Activated CD4-positive, alpha-beta memory T cell treated with anti-CD3 and anti-CD28 coated beads, Interleukin-2, amount 10 ng/mL, durations not matched to agents 7 days and 5 days (primary cell): ENCODE measurements around the gene PLSCR4. TPM values are rescaled to one million over a fixed set of nuclear protein-coding genes. Genes with fewer than 3 reads are reported as not detected.

ENCODE experiments used
- CTCF ChIA-PET: fragments of 350-600 bp; sonication (Branson Sonifier 250); formaldehyde crosslinking; loops from one replicate; lab custom pipeline; 2021; ENCODE audit warnings: antibody characterized with exemption, inconsistent platforms; lab: Charles Lee
- POLR2A ChIA-PET: fragments of 350-600 bp; sonication (Branson Sonifier 250); formaldehyde crosslinking; loops from one replicate; lab custom pipeline; 2021; ENCODE audit warnings: antibody characterized with exemption; lab: Charles Lee
- DNase-seq: peaks from one replicate; pipeline ENCODE4 v3.0.0-alpha.2; 2020
- H3K27ac Mint-ChIP-seq: one replicate; pipeline ENCODE4 v1.8.0; 2021; ENCODE audit warnings: mild to moderate bottlenecking, mixed read lengths
- H3K27me3 Mint-ChIP-seq: one replicate; pipeline ENCODE4 v1.8.0; 2021; ENCODE audit warnings: mixed read lengths
- H3K36me3 Mint-ChIP-seq: one replicate; pipeline ENCODE4 v1.8.0; 2021; ENCODE audit warnings: low read depth, mixed read lengths
- H3K4me1 Mint-ChIP-seq: one replicate; pipeline ENCODE4 v1.8.0; 2021; ENCODE audit warnings: mixed read lengths
- H3K4me3 Mint-ChIP-seq: one replicate; pipeline ENCODE4 v1.8.0; 2021; ENCODE audit warnings: mild to moderate bottlenecking, mixed read lengths
- H3K9me3 Mint-ChIP-seq: one replicate; pipeline ENCODE4 v1.8.0; 2021; ENCODE audit warnings: mixed read lengths
- total RNA-seq, 2 experiments: library from RNA; stranded (reverse); gene quantifications; one replicate each; pipeline ENCODE4 v1.2.3, GENCODE V29; 2021

Gene PLSCR4
- total RNA-seq, 2 experiments from 2014 or later: 0.20 TPM; not detected in 1

DNA sequence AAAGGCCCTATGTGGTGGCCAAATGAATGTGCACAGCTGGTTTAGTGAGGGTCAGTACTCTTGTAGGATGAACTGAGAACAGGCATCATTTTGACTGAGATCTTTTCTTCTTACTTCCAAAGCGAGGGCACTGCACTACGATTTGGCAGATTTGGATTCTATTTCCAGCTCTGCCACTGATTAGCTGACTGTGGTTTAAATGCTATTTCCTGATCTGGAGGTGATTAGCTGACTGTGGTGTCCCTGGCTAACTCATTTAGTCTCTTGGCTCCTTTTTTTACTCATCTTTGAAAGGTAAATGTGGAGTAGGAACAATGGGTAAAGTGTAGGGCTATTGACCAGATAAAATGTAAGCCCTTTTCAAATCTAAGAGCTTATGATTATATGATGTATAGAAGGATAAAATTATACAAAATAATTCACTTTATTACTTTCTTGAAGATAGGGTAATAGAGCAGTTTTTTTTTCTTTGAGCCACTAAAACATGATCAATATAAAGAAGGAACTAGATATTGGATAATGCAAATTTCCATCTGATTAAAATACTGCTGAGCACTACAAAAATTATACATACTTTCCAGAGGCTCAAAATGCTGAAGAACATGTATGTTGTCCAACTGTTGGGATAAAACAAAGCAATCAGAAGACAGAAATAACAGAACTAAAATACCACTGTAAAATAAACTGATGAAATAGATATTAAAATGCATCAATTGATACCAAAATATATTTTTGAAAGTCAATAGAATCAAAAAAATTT is 50.3 kb downstream of the PLSCR4 start:
- CTCF ChIA-PET: interaction anchor here (1.2 kb wide), 1 partner anchor 11 kb away, joined by 4 read pairs; no protein-coding TSS in a partner anchor
- no peaks in the 10 kb centered on the region for H3K9me3 Mint-ChIP-seq
- DNase-seq: no peak
- no peak overlapping the region for H3K27ac Mint-ChIP-seq
- POLR2A ChIA-PET: no interaction called here
- no peaks in the 10 kb centered on the region for H3K36me3 Mint-ChIP-seq
- H3K4me1 Mint-ChIP-seq: no peaks in the 10 kb centered on the region
- peaks cover 11% of the 10 kb centered on the region for H3K27me3 Mint-ChIP-seq
- no peak overlapping the region for H3K4me3 Mint-ChIP-seq

DNA sequence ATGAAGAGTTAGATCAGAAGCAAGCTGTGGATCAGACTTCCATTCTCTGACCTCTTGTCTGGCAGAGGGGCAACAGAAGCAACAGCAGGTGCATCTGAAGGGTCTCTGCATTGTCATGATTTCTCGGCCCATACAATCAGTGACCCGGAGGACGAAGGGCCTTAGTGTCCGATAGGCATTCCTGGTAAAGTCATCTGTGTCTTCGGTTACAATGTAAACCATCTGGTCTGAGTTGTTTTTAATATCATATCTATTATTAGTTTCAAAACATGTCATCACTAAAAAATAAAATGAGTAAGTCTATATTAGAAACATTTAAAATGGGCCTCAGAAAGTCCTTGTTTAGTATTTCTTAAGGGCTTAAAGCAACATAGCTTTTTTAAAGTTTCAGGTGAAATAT is 51.1 kb downstream of the PLSCR4 start:
- Mint-ChIP-seq H3K4me1 (no peaks in the 10 kb centered on the region), H3K27ac (no peak overlapping the region), H3K27me3 (peaks cover 13% of the 10 kb centered on the region), H3K9me3 (no peaks in the 10 kb centered on the region), H3K36me3 (no peaks in the 10 kb centered on the region), H3K4me3 (no peak overlapping the region)
- POLR2A ChIA-PET: no interaction called here
- DNase-seq: no peak
- CTCF ChIA-PET: interaction anchor here (1.2 kb wide), 1 partner anchor 10 kb away, joined by 4 read pairs; no protein-coding TSS in a partner anchor

DNA sequence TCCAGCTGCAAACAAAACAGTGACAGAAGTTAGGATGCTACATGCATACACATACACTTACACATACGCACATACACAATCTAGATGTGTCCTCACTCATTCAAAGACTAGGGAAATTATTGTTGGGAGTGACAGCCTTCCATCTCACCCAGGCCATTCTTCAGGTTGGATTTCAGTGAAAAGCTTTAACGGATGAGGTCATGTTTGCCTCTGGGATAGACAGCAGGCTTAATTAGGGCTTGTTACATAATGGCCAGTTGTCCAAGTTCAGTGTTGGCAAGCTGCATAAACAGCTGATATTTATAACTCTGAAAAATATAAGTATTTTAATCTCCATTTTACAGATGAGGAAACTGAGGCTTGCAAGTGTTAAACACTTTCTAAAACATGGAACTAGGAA is 54.1 kb downstream of the PLSCR4 start:
- POLR2A ChIA-PET: no interaction called here
- Mint-ChIP-seq H3K4me3 (no peak overlapping the region), H3K27me3 (peaks cover 8% of the 10 kb centered on the region), H3K4me1 (no peaks in the 10 kb centered on the region), H3K36me3 (no peaks in the 10 kb centered on the region), H3K9me3 (no peaks in the 10 kb centered on the region), H3K27ac (no peak overlapping the region)
- DNase-seq: no peak
- CTCF ChIA-PET: interaction anchor here (1.3 kb wide), 1 partner anchor 132 kb away, joined by 3 read pairs; no protein-coding TSS in a partner anchor

DNA sequence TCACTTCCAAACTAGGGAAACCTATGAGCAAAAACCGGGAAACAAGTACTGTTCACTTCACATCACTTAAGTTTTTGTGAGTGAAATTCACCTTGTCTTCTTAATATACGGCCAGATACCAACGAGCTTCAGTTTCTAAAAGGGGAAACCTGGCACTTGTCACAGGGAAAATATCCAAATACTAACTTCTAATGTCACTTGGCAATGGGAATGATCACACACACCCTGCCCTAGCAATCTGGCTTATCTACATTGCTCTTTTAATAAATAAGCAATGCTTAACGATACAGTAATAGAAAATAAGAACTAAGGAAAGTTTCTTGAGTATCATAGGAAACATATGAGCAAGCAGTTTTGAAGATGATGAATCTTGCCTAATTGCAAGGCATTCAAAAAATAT is 55.3 kb downstream of the PLSCR4 start:
- no peak for DNase-seq
- ChIA-PET CTCF (no interaction called here), POLR2A (no interaction called here)
- Mint-ChIP-seq H3K4me1 (no peaks in the 10 kb centered on the region), H3K27ac (no peak overlapping the region), H3K27me3 (peaks cover 8% of the 10 kb centered on the region), H3K4me3 (no peak overlapping the region), H3K36me3 (no peaks in the 10 kb centered on the region), H3K9me3 (no peaks in the 10 kb centered on the region)

DNA sequence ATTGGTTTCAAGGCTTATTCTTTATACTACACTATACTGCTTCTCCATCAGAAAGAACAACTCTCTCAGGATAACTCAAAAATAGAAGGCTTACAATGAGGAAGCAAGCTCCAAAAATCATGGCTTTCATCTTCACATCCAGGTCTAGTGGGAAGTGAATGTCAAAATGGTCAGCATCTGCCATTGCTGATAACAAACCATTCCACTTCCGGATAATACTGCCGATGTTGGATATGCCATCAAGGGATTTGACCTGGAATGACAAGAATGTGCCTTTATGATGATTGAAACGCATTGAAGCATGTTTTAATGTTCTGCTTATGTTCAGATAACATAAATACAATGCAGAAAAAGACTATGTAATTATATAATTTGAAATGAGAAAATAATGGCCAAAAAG is 55.9 kb downstream of the PLSCR4 start:
- CTCF ChIA-PET: no interaction called here
- no peaks in the 10 kb centered on the region for H3K36me3 Mint-ChIP-seq

DNA sequence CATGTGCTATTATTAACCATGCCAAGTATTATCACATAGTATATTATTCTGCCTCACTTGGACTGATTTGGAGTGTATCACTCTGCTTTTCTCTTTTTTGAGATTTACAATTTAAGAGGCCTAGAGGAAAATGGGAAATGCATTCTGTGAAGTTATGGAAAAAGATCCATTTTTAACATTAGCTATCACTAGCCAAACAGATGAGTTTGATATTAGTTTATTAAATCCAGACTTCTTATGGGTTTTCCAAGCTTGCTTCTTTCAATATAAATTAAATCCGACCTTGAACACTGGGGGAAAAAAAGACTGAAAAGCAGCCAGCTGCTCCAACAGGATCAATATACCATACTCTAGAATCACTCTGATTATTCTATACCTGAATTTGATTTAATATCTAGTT is 59.9 kb downstream of the PLSCR4 start:
- Mint-ChIP-seq H3K9me3 (no peaks in the 10 kb centered on the region), H3K4me1 (no peaks in the 10 kb centered on the region), H3K4me3 (no peak overlapping the region), H3K27me3 (peaks cover 3% of the 10 kb centered on the region), H3K27ac (no peak overlapping the region), H3K36me3 (no peaks in the 10 kb centered on the region)
- POLR2A ChIA-PET: no interaction called here
- CTCF ChIA-PET: interaction anchor here (0.7 to 2.2 kb wide), 7 partner anchors 10 to 404 kb away, joined by 3 to 10 read pairs (median 6); no protein-coding TSS in a partner anchor
- no peak for DNase-seq

More for the DNA sequence above, 55.9 kb downstream of the PLSCR4 start:
- Mint-ChIP-seq H3K4me1 (no peaks in the 10 kb centered on the region), H3K27me3 (peaks cover 8% of the 10 kb centered on the region), H3K9me3 (no peaks in the 10 kb centered on the region), H3K27ac (no peak overlapping the region), H3K4me3 (no peak overlapping the region)
- POLR2A ChIA-PET: no interaction called here
- no peak for DNase-seq

DNA sequence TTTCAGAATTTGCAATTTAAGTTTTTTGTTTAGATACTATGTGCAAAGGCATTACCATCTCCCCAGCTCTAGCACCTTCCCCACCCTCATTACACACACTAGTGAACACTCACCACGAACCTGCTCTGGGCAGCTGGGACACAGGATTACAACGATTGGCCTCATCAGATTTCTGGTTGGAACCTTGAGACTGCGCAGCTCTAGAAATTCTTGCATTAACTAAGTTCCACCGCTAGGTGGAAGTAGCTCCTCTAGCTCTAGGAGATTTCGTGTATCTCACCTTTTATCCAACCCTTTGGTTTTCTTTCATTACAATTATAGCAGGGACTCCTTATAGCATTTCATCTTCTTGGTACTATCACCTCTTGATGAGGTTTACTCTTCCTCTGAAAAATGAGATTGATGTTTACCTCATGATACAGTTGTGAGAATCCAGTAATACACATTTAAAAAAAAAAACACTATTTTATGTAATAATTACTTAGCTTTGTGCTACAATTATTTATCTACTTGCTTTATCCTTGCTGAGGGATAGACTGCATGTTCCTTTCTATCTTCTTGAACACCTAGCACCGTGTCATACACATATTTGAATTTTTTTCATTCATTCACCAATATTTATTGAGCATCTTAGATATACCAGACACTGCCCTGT is 61.3 kb downstream of the PLSCR4 start:
- Mint-ChIP-seq H3K36me3 (no peaks in the 10 kb centered on the region), H3K27ac (no peak overlapping the region), H3K4me1 (no peaks in the 10 kb centered on the region), H3K9me3 (no peaks in the 10 kb centered on the region), H3K4me3 (no peak overlapping the region), H3K27me3 (peaks cover 1% of the 10 kb centered on the region)
- CTCF ChIA-PET: interaction anchor here (0.6 to 2.2 kb wide), 29 partner anchors 9 to 490 kb away, joined by 3 to 10 read pairs (median 4); partner anchors contain the start of genes PLOD2 and PLSCR1
- DNase-seq: peak; percentile 16
- POLR2A ChIA-PET: no interaction called here

DNA sequence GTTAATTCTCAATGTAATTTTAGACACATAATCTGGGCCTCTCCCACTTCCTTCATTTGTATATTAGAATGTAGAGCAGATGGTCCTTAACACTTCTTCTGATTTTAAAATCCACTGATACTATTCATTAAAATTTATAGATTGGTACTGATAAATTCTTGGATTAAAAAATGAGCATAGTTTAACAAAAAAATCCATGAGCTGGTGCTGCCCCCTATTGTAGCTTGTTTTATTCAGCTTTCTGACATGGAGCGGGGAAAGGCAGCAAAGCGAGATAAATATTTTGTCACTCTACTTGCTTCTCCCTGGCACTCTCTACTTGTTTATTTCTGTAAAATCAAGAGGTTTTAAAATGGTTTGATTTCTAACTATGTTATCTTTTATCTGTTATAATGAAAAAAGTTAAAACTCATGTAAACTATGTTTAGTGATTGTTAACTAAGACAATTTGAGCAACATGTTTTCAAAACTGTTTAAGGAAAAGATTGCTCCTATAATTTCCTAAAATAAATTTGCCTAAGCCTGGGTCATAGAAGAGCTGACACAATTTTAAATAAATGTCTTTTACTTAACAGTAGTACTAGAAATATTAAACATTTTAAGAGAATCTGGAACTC is 63.5 kb downstream of the PLSCR4 start:
- Mint-ChIP-seq H3K36me3 (no peaks in the 10 kb centered on the region), H3K27ac (no peak overlapping the region), H3K9me3 (no peaks in the 10 kb centered on the region), H3K4me1 (no peaks in the 10 kb centered on the region), H3K4me3 (no peak overlapping the region), H3K27me3 (peaks cover 1% of the 10 kb centered on the region)
- ChIA-PET CTCF (interaction anchor here (1.0 to 2.0 kb wide), 4 partner anchors 21 to 122 kb away, joined by 3 to 7 read pairs (median 3); no protein-coding TSS in a partner anchor), POLR2A (no interaction called here)
- DNase-seq: no peak

DNA sequence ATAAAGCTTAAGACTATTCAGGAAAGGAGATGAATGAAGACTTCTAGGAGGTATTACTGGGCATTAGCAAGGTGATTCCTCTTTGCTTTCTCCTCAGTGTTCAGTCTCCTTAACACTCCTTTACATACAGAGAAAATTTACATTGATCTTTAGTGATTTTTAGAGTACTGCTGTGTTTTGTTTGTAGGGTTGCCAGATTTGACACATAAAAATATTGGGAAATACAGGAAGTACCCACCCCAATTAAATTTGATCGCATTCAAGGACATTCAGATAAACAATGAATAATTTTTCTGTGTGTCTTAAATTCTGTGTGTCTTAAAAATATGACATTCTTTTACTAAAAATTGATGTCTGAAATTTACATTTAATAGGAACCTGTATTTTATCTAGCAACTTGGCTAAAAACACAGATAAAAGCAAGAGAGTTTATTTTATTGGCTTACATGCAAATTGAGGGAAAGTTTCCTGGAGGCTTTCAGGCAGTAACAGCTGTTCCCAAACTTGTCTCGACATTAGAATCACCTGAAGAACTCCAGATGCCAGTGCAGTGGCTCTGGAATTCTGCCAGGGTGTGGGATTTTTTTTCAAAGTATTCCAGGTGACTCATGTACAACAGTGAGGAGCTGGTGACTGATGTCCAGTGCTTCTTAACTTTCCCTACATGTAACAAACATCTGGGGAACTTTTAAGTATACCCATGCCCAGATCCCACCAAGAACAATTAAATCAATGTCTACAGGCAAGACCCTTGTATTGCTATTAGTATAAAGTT is 66.5 kb downstream of the PLSCR4 start:
- no peak overlapping the region for H3K4me3 Mint-ChIP-seq
- H3K36me3 Mint-ChIP-seq: no peaks in the 10 kb centered on the region
- H3K9me3 Mint-ChIP-seq: no peaks in the 10 kb centered on the region
- peaks cover under 1% of the 10 kb centered on the region for H3K27me3 Mint-ChIP-seq
- no peak overlapping the region for H3K27ac Mint-ChIP-seq
- POLR2A ChIA-PET: no interaction called here
- DNase-seq: no peak
- CTCF ChIA-PET: no interaction called here
- H3K4me1 Mint-ChIP-seq: no peaks in the 10 kb centered on the region

DNA sequence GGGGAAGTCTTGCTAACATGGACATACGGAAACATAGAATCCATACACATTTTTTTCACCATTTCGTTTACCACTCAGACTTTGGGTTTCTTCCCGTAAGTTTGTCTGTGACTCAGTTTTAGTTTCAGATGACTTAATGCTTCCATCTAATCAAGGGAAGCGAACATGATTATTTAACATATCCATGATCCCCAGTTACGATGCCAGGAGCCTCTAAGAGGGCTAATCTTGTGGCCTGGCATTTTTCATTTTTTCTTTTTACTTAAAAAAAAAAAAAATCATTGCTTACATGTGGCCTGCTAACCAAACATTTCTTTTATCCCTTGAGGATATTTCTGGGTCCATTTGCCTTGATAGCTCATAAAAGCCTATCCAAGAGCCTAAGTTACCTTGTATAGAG is 69.7 kb downstream of the PLSCR4 start:
- H3K27ac Mint-ChIP-seq: no peak overlapping the region
- ChIA-PET CTCF (interaction anchor here (1.3 kb wide), 1 partner anchor 9 kb away, joined by 7 read pairs; no protein-coding TSS in a partner anchor), POLR2A (no interaction called here)
- no peaks in the 10 kb centered on the region for H3K36me3 Mint-ChIP-seq
- no peaks in the 10 kb centered on the region for H3K9me3 Mint-ChIP-seq
- no peak for DNase-seq
- H3K4me1 Mint-ChIP-seq: no peaks in the 10 kb centered on the region
- no peak overlapping the region for H3K4me3 Mint-ChIP-seq
- H3K27me3 Mint-ChIP-seq: no peaks in the 10 kb centered on the region

DNA sequence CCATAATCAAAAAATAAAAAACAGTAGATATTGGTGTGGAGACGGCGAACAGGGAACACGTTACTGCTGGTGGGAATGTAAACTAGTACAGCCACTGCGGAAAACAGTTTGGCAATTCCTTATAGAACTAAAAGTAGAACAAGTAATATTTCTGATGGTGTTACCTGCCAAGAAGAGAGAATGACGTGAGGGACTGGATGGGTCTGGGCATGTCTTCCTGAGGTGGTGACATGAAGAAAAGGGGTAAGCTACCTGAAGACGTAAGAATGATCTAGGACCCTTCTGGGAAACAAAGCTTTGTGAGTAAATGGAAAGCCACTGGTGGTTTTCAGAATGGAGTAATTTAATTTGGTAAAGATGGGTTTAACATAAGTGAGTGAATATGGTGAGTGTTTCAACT is 70.5 kb downstream of the PLSCR4 start:
- no peak overlapping the region for H3K27ac Mint-ChIP-seq
- ChIA-PET CTCF (interaction anchor here (1.3 kb wide), 1 partner anchor 10 kb away, joined by 7 read pairs; no protein-coding TSS in a partner anchor), POLR2A (no interaction called here)
- no peak for DNase-seq
- H3K4me3 Mint-ChIP-seq: no peak overlapping the region
- H3K9me3 Mint-ChIP-seq: no peaks in the 10 kb centered on the region
- H3K4me1 Mint-ChIP-seq: no peaks in the 10 kb centered on the region
- H3K27me3 Mint-ChIP-seq: no peaks in the 10 kb centered on the region
- no peaks in the 10 kb centered on the region for H3K36me3 Mint-ChIP-seq

DNA sequence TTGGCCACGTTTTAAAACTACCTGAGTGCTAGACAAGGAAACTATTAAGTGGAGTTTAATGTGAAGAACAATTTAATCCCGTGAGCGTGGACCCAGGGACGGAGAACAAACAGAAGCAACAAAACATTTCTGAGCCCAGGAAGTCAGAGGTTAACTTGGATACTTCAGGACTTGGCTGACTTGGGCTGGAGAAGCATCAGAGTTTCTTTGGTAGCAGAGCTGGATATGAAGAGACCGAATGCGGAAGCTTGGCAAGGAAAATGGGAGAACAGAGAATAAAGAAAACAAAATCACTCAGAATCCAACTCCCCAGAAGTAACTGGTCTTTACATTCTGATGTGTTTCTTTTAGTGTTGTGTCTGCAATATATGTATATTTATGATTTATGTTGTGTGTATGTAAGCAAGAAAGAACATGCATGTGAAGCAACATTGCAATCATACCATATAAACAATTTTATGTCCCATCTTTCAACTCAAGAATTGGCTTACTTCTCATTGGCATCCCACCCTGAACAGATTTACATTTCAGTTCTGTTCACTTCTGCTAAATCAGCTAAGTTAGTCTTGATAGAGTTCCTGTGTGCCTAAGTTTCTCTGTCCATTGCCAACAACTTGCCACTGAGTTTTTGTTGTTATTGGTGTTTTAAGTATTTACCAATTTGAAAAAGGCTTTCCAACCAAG is 72.8 kb downstream of the PLSCR4 start:
- H3K36me3 Mint-ChIP-seq: no peaks in the 10 kb centered on the region
- ChIA-PET CTCF (no interaction called here), POLR2A (no interaction called here)
- no peak overlapping the region for H3K4me3 Mint-ChIP-seq
- peaks cover under 1% of the 10 kb centered on the region for H3K27me3 Mint-ChIP-seq
- no peaks in the 10 kb centered on the region for H3K4me1 Mint-ChIP-seq
- no peak for DNase-seq
- H3K9me3 Mint-ChIP-seq: no peaks in the 10 kb centered on the region
- no peak overlapping the region for H3K27ac Mint-ChIP-seq
